Astrocyte of the spinal cord (primary cell): Measurements from ENCODE around the gene GGACT.
"Not testable (repeated sequence)": the region's sequence is repeated elsewhere in the genome, so short reads cannot be mapped to it uniquely, and the experiment has no call there.

Experiments
- DNase-seq: peaks from one replicate; pipeline ENCODE4 v3.0.0; 2011; ENCODE audit warnings: low read depth, low spot score
- H3K4me3 ChIP-seq: 2 replicates; pipeline ENCODE4 v1.5.1; 2011; ENCODE audit warnings: low read depth, mild to moderate bottlenecking, low read length, moderate library complexity
- CTCF ChIP-seq: IDR thresholded peaks from 2 replicates; pipeline ENCODE4 v1.5.1; 2012; ENCODE audit warnings: low read depth, mild to moderate bottlenecking, low read length, inconsistent platforms
- in situ Hi-C: cut with HindIII; loops from 2 replicates; pipeline ENCODE4 v1.10.0; 2017; ENCODE audit warnings: low sequenced_read_pairs

The GGACT gene

GRCh38 chr13:100528820-100529219 lies 59.8 kb downstream of the GGACT start:
- in situ Hi-C loops = no loop called here
- no peak overlapping the region for H3K4me3 ChIP-seq
- TF ChIP-seq CTCF = no peak
- no peak for DNase-seq

GRCh38 chr13:100528353-100528752 lies 60.2 kb downstream of the GGACT start:
- TF ChIP-seq CTCF = no peak
- in situ Hi-C loops = no loop called here

GRCh38 chr13:100527644-100528043 lies 60.9 kb downstream of the GGACT start:
- TF ChIP-seq CTCF = no peak
- in situ Hi-C loops = no loop called here
- no peak for DNase-seq
- no peak overlapping the region for H3K4me3 ChIP-seq

More at GRCh38 chr13:100528353-100528752, 60.2 kb downstream of the GGACT start:
- no peak overlapping the region for H3K4me3 ChIP-seq
- DNase-seq = no peak

GRCh38 chr13:100526318-100527000 lies 62.1 kb downstream of the GGACT start:
- no peak overlapping the region for H3K4me3 ChIP-seq
- no peak for TF ChIP-seq CTCF
- DNase-seq = no peak
- in situ Hi-C loops = no loop called here

GRCh38 chr13:100525453-100526317 lies 62.9 kb downstream of the GGACT start:
- H3K4me3 ChIP-seq = no peak overlapping the region
- in situ Hi-C loops = no loop called here
- TF ChIP-seq CTCF = no peak
- DNase-seq = no peak

GRCh38 chr13:100524688-100525087 lies 63.9 kb downstream of the GGACT start:
- DNase-seq, in situ Hi-C loops, H3K4me3 ChIP-seq: not testable (repeated sequence)

GRCh38 chr13:100523981-100524386 lies 64.6 kb downstream of the GGACT start:
- no peak for TF ChIP-seq CTCF
- H3K4me3 ChIP-seq = no peak overlapping the region
- in situ Hi-C loops = no loop called here
- no peak for DNase-seq
